Endothelial cell of umbilical vein (primary cell): ENCODE data around the gene ABLIM2. TPM values are rescaled to one million over a fixed set of nuclear protein-coding genes. Genes with fewer than 3 reads are reported as not detected.

Experiments used
- BruUV-seq: library from RNA; stranded (reverse); fragments of 400-500 nt; replicated peaks from 2 replicates; lab custom pipeline; 2021; lab: Mats Ljungman, UMichigan
- CTCF ChIA-PET: fragments of 300-600, 350-600 bp; sonication (Branson Sonifier 250); formaldehyde crosslinking; loops from one replicate; lab custom pipeline; 2021; ENCODE audit warnings: antibody characterized with exemption, inconsistent platforms; lab: Charles Lee
- POLR2A ChIA-PET: fragments of 300-600, 350-600 bp; sonication (Branson Sonifier 250); formaldehyde crosslinking; loops from one replicate; lab custom pipeline; 2021; ENCODE audit warnings: antibody characterized with exemption, inconsistent platforms; lab: Charles Lee
- DNase-seq: peaks from one replicate; pipeline ENCODE4 v3.0.0-alpha.2; 2011; ENCODE audit warnings: low read depth, low spot score
- FAIRE-seq: peaks from 2 replicates; lab custom pipeline; 2011; peaks lifted over from hg19 to GRCh38; lab: Jason Lieb, UNC
- H2AFZ ChIP-seq: 2 replicates; pipeline ENCODE4 v1.6.0; 2012; ENCODE audit warnings: low read depth, low read length, control low read depth, inconsistent platforms
- H3K27ac ChIP-seq: 2 replicates; pipeline ENCODE4 v1.5.1; 2011; ENCODE audit warnings: low read depth, mild to moderate bottlenecking, control low read depth, low read length, moderate library complexity; ENCODE audit not compliant: insufficient read depth
- H3K27me3 ChIP-seq, 2 experiments: 2 replicates each; pipeline versions ENCODE4 v1.6.0 to v1.6.1; 2011; ENCODE audit warnings: low read length in 2 of 2, mixed read lengths in 1 of 2; ENCODE audit not compliant: control insufficient read depth in 2 of 2, insufficient read depth in 2 of 2
- H3K36me3 ChIP-seq, 2 experiments: 2 replicates in 1 of 2; 3 replicates in 1 of 2; pipeline ENCODE4 v1.5.1; 2011; ENCODE audit warnings: low read length in 2 of 2, mild to moderate bottlenecking in 1 of 2, moderate library complexity in 1 of 2; ENCODE audit not compliant: control insufficient read depth in 2 of 2, insufficient read depth in 2 of 2; ENCODE audit errors: extremely low read depth in 1 of 2
- H3K4me1 ChIP-seq: 3 replicates; pipeline ENCODE4 v1.5.1; 2011; ENCODE audit warnings: mild to moderate bottlenecking, low read length; ENCODE audit not compliant: control insufficient read depth, insufficient read depth; ENCODE audit errors: extremely low read depth
- H3K4me2 ChIP-seq: 2 replicates; pipeline ENCODE4 v1.6.1; 2011; ENCODE audit warnings: low read length, control low read depth, mixed read lengths; ENCODE audit not compliant: insufficient read depth
- H3K4me3 ChIP-seq, 3 experiments: fragments of 200-600 bp in 1 of 3; sonication (generic), shearing (Covaris generic) in 1 of 3; replicated peaks in 1 of 3; 2 replicates each; pipeline ENCODE4 v1.5.1; 2011 to 2016; ENCODE audit warnings: control low read depth in 3 of 3, low read length in 3 of 3, mild to moderate bottlenecking in 2 of 3, inconsistent platforms in 1 of 3, low read depth in 1 of 3, moderate library complexity in 1 of 3; ENCODE audit not compliant: insufficient read depth in 1 of 3
- H3K79me2 ChIP-seq: 2 replicates; pipeline ENCODE4 v1.6.0; 2012; ENCODE audit warnings: low read length, inconsistent platforms; ENCODE audit not compliant: control insufficient read depth, insufficient read depth
- H3K9ac ChIP-seq: replicated peaks from 2 replicates; pipeline ENCODE3; 2011; ENCODE audit warnings: low read length, control low read depth; ENCODE audit not compliant: insufficient read depth; ENCODE audit errors: extremely low read depth
- H3K9me1 ChIP-seq: replicated peaks from 3 replicates; pipeline ENCODE4 v1.6.0; 2011; ENCODE audit warnings: mild to moderate bottlenecking, low read length; ENCODE audit not compliant: control insufficient read depth, insufficient read depth; ENCODE audit errors: extremely low read depth
- H3K9me3 ChIP-seq: replicated peaks from 2 replicates; pipeline ENCODE4 v1.5.1; 2012; ENCODE audit warnings: low read length, inconsistent platforms; ENCODE audit not compliant: control insufficient read depth, insufficient read depth
- H4K20me1 ChIP-seq: replicated peaks from 2 replicates; pipeline ENCODE3; 2011; ENCODE audit warnings: mild to moderate bottlenecking, low read length; ENCODE audit not compliant: control insufficient read depth, insufficient read depth; ENCODE audit errors: extremely low read depth
- CTCF ChIP-seq, 2 donors: IDR thresholded peaks; 1 replicate in 1 of 2; 2 replicates in 1 of 2; pipeline ENCODE4 v1.5.1; 2011; ENCODE audit warnings: low read length in 2 of 2, mild to moderate bottlenecking in 2 of 2, moderate library complexity in 2 of 2, control low read depth in 1 of 2, inconsistent platforms in 1 of 2, low read depth in 1 of 2; ENCODE audit not compliant: insufficient read depth in 1 of 2; ENCODE audit errors: extremely low read depth in 1 of 2
- EZH2 ChIP-seq: IDR thresholded peaks from 2 replicates; pipeline ENCODE4 v1.6.1; 2012; ENCODE audit warnings: borderline replicate concordance, low read depth, mild to moderate bottlenecking, moderate library complexity, low read length, inconsistent platforms; ENCODE audit not compliant: severe bottlenecking
- FOS ChIP-seq: IDR thresholded peaks from 2 replicates; pipeline ENCODE4 v1.6.1; 2011; ENCODE audit warnings: mild to moderate bottlenecking, low read length, moderate library complexity, borderline replicate concordance; ENCODE audit not compliant: insufficient read depth
- GATA2 ChIP-seq: IDR thresholded peaks from 2 replicates; pipeline ENCODE4 v1.7.0; 2011; ENCODE audit warnings: low read depth, mild to moderate bottlenecking, moderate library complexity, mixed read lengths, low read length; ENCODE audit not compliant: insufficient read length, insufficient read depth
- JUN ChIP-seq: IDR thresholded peaks from 2 replicates; pipeline ENCODE4 v1.6.1; 2011; ENCODE audit warnings: borderline replicate concordance, low read depth; ENCODE audit not compliant: insufficient read length, insufficient read depth
- MAX ChIP-seq: IDR thresholded peaks from 2 replicates; pipeline ENCODE4 v1.6.1; 2011; ENCODE audit not compliant: insufficient read depth, insufficient read length
- MYC ChIP-seq: IDR thresholded peaks from one replicate; pipeline ENCODE4 v1.6.1; 2011; ENCODE audit warnings: mild to moderate bottlenecking, low read depth, low read length
- POLR2A ChIP-seq: IDR thresholded peaks from 2 replicates; pipeline ENCODE4 v1.6.1; 2012; ENCODE audit warnings: low read depth, mild to moderate bottlenecking, control low read depth, low read length
- POLR2AphosphoS5 ChIP-seq: IDR thresholded peaks from 2 replicates; pipeline ENCODE4 v1.6.1; 2012; ENCODE audit warnings: low read depth, mild to moderate bottlenecking, control low read depth, low read length, moderate library complexity; ENCODE audit not compliant: insufficient read depth
- dilution Hi-C: fragments of 300-500 bp; cut with MboI; formaldehyde crosslinking; loops from one replicate; pipeline ENCODE4 v1.15.0; 2019; ENCODE audit warnings: low sequenced_read_pairs; ENCODE audit not compliant: extremely low pct_ligation_motif_present
- intact Hi-C: fragments of 100-400 bp; cut with micrococcal nuclease; formaldehyde crosslinking; loops from one replicate; pipeline ENCODE4 v1.10.0; 2022
- polyA plus RNA-seq, 4 experiments: library from polyadenylated mRNA; depleted of rRNA in 3 of 4; stranded (reverse) in 3 of 4; unstranded in 1 of 4; fragments of >200 nt; gene quantifications; 2 replicates each; pipeline versions ENCODE4 v1.2.1 to v1.2.3, GENCODE V29; 2011 to 2012; ENCODE audit warnings: missing spikeins in 1 of 4
- total RNA-seq: library from RNA; stranded (reverse); gene quantifications from 2 replicates; pipeline ENCODE4 v1.2.3, GENCODE V29; 2021

ABLIM2 gene
- total and polyA plus RNA-seq, 2 donors (not counting 3 experiments of a cell fraction or from before 2014, with no cell fraction given), result 0.28 to 0.66 TPM

GRCh38 chr4:8164687-8165086, 6.1 kb upstream of the ABLIM2 start:
- Histone ChIP-seq H3K27ac (no peak overlapping the region), H3K4me1 (peaks cover under 1% of the 10 kb centered on the region), H3K4me2 (no peak overlapping the region), H3K27me3 (peaks cover 2 to 6% of the 10 kb centered on the region in 2 experiments), H3K4me3 (no peak overlapping the region), H3K79me2 (no peaks in the 10 kb centered on the region), H4K20me1 (no peaks in the 10 kb centered on the region), H3K9me3 (no peaks in the 10 kb centered on the region), H2AFZ (no peak overlapping the region), H3K9ac (no peak overlapping the region), H3K36me3 (no peaks in the 10 kb centered on the region), H3K9me1 (no peaks in the 10 kb centered on the region)
- DNase-seq (no peak), FAIRE-seq (no peak)
- BruUV-seq, result no TSS peak
- intact Hi-C loops, result no loop called here
- TF ChIP-seq POLR2A (no peak), MYC (no peak), FOS (no peak), MAX (no peak), JUN (no peak), POLR2AphosphoS5 (no peak), EZH2 (no peak), GATA2 (no peak), CTCF (IDR thresholded peaks at IDR 0.05; ENCODE audit: extremely low read depth in 1 of 2, insufficient read depth in 1 of 2, low read depth in 1 of 2, low read length in 2 of 2) (no peak)
- dilution Hi-C loops, result no loop called here
- ChIA-PET POLR2A (no interaction called here), CTCF (no interaction called here)
